SK-N-SH treated with all-trans-retinoic acid at 6 μM for 48 hours (cell line): ENCODE results near the gene WDR73.
"Not testable (repeated sequence)": the region's sequence is repeated elsewhere in the genome, so short reads cannot be mapped to it uniquely, and the experiment has no call there.

Experiments used
- ATAC-seq: fragments of 200-7000 bp; cut with Tn5 transposase; 3 replicates; pipeline ENCODE4 v1.9.1; 2020; ENCODE audit warnings: mild to moderate bottlenecking, moderate library complexity
- ARNTL ChIP-seq: fragments of 450-650 bp; formaldehyde crosslinking; IDR thresholded peaks from 2 replicates; pipeline ENCODE4 v1.5.0; 2020; ENCODE audit warnings: low read depth, mild to moderate bottlenecking, moderate library complexity, borderline replicate concordance
- BACH2 ChIP-seq: fragments of 250-450 bp; sonication (Bioruptor Pico); IDR thresholded peaks from 2 replicates; pipeline ENCODE4 v1.9.0; 2021; ENCODE audit warnings: mild to moderate bottlenecking, borderline replicate concordance
- CREB5 ChIP-seq: fragments of 250-450 bp; sonication (Bioruptor Pico); IDR thresholded peaks from 2 replicates; pipeline ENCODE4 v1.5.1; 2020; ENCODE audit warnings: low read depth, mild to moderate bottlenecking, moderate library complexity
- CSDC2 ChIP-seq: fragments of 250-450 bp; sonication (Bioruptor Pico); IDR thresholded peaks from 2 replicates; pipeline ENCODE4 v1.5.0; 2020; ENCODE audit warnings: mild to moderate bottlenecking, moderate library complexity
- CSRNP3 ChIP-seq: fragments of 250-450 bp; sonication (Bioruptor Pico); IDR thresholded peaks from 2 replicates; pipeline ENCODE4 v1.5.1; 2021; ENCODE audit warnings: mild to moderate bottlenecking, moderate library complexity
- ESRRG ChIP-seq: fragments of 250-450 bp; sonication (Bioruptor Pico); IDR thresholded peaks from 2 replicates; pipeline ENCODE4 v1.6.1; 2021; ENCODE audit warnings: mild to moderate bottlenecking
- GLIS3 ChIP-seq: fragments of 250-450 bp; sonication (Bioruptor Pico); IDR thresholded peaks from 2 replicates; pipeline ENCODE4 v1.5.0; 2020; ENCODE audit warnings: mild to moderate bottlenecking, moderate library complexity
- ISL1 ChIP-seq: fragments of 250-450 bp; sonication (Bioruptor Pico); IDR thresholded peaks from 2 replicates; pipeline ENCODE4 v2.1.2; 2022; ENCODE audit warnings: mild to moderate bottlenecking, moderate library complexity
- OSR1 ChIP-seq: fragments of 250-450 bp; sonication (Bioruptor Pico); IDR thresholded peaks from 2 replicates; pipeline ENCODE4 v1.8.0; 2022; ENCODE audit warnings: moderate library complexity, mild to moderate bottlenecking, inconsistent platforms
- POU6F1 ChIP-seq: fragments of 250-450 bp; sonication (Bioruptor Pico); IDR thresholded peaks from 2 replicates; pipeline ENCODE4 v1.8.0; 2021; ENCODE audit warnings: low read depth, mild to moderate bottlenecking, moderate library complexity, borderline replicate concordance
- PPARA ChIP-seq: fragments of 250-450 bp; sonication (Bioruptor Pico); IDR thresholded peaks from 2 replicates; pipeline ENCODE4 v1.5.0; 2020; ENCODE audit warnings: mild to moderate bottlenecking, borderline replicate concordance
- RARB ChIP-seq: fragments of 250-450 bp; sonication (Bioruptor Pico); IDR thresholded peaks from 2 replicates; pipeline ENCODE4 v1.8.0; 2021; ENCODE audit warnings: mild to moderate bottlenecking, moderate library complexity
- SNAI2 ChIP-seq: fragments of 250-450 bp; sonication (Bioruptor Pico); IDR thresholded peaks from 2 replicates; pipeline ENCODE4 v1.5.0; 2020; ENCODE audit warnings: mild to moderate bottlenecking, moderate library complexity
- TCF4 ChIP-seq: fragments of 250-450 bp; sonication (Bioruptor Pico); IDR thresholded peaks from 2 replicates; pipeline ENCODE4 v1.8.0; 2021; ENCODE audit warnings: mild to moderate bottlenecking, moderate library complexity, borderline replicate concordance
- ZC3H10 ChIP-seq: fragments of 250-450 bp; sonication (Bioruptor Pico); IDR thresholded peaks from 2 replicates; pipeline ENCODE4 v1.5.1; 2021; ENCODE audit warnings: mild to moderate bottlenecking, moderate library complexity
- ZFP3 ChIP-seq: fragments of 250-450 bp; sonication (Bioruptor Pico); IDR thresholded peaks from 2 replicates; pipeline ENCODE4 v1.5.0; 2020; ENCODE audit warnings: mild to moderate bottlenecking, moderate library complexity
- ZFP30 ChIP-seq: fragments of 450-650 bp; formaldehyde crosslinking; IDR thresholded peaks from 2 replicates; pipeline ENCODE4 v1.5.0; 2022; ENCODE audit warnings: mild to moderate bottlenecking, moderate library complexity
- ZNF565 ChIP-seq: fragments of 450-650 bp; formaldehyde crosslinking; conservative IDR thresholded peaks from 2 replicates; pipeline ENCODE4 v1.5.0; 2020; ENCODE audit warnings: low read depth, mild to moderate bottlenecking, moderate library complexity
- ZNF70 ChIP-seq: fragments of 450-650 bp; formaldehyde crosslinking; IDR thresholded peaks from 2 replicates; pipeline ENCODE4 v1.5.0; 2020; ENCODE audit warnings: mild to moderate bottlenecking, moderate library complexity

WDR73 gene

GRCh38 chr15:84697236-84697990 is 43.3 kb upstream of the WDR73 start:
- TF ChIP-seq ZNF70 (CRISPR knock-in tag) (no peak), ESRRG (no peak), ZFP30 (no peak), GLIS3 (CRISPR knock-in tag) (no peak), CSDC2 (CRISPR knock-in tag) (no peak), PPARA (CRISPR knock-in tag) (no peak), ZFP3 (CRISPR knock-in tag) (no peak)

GRCh38 chr15:84696757-84697156 is 42.7 kb upstream of the WDR73 start:
- TF ChIP-seq CREB5 (CRISPR knock-in tag) (no peak), ARNTL (CRISPR knock-in tag) (no peak), ZFP30 (no peak), OSR1 (CRISPR knock-in tag) (no peak), POU6F1 (no peak), SNAI2 (CRISPR knock-in tag) (no peak), PPARA (CRISPR knock-in tag) (no peak), ISL1 (CRISPR knock-in tag) (no peak), GLIS3 (CRISPR knock-in tag) (no peak), ESRRG (no peak), ZNF565 (no peak), ZNF70 (CRISPR knock-in tag) (no peak), BACH2 (CRISPR knock-in tag) (no peak)
- no peak for ATAC-seq

More at GRCh38 chr15:84697236-84697990, 43.3 kb upstream of the WDR73 start:
- ATAC-seq, result no peak

GRCh38 chr15:84690342-84690741 is 36.3 kb upstream of the WDR73 start:
- TF ChIP-seq CSDC2 (CRISPR knock-in tag) (no peak), ZC3H10 (CRISPR knock-in tag) (no peak), BACH2 (CRISPR knock-in tag) (no peak)
- no peak for ATAC-seq

GRCh38 chr15:84689858-84690257 is 35.8 kb upstream of the WDR73 start:
- ATAC-seq, result no peak
- TF ChIP-seq ZNF565 (no peak), GLIS3 (CRISPR knock-in tag) (no peak), BACH2 (CRISPR knock-in tag) (no peak), ZNF70 (CRISPR knock-in tag) (no peak), ZFP30 (no peak), ARNTL (CRISPR knock-in tag) (no peak), PPARA (CRISPR knock-in tag) (no peak), CSDC2 (CRISPR knock-in tag) (no peak), RARB (CRISPR knock-in tag) (no peak), ZC3H10 (CRISPR knock-in tag) (no peak), TCF4 (no peak), OSR1 (CRISPR knock-in tag) (no peak), CREB5 (CRISPR knock-in tag) (no peak), ISL1 (CRISPR knock-in tag) (no peak), CSRNP3 (no peak), ESRRG (no peak), ZFP3 (CRISPR knock-in tag) (no peak)

GRCh38 chr15:84686446-84686845 is 32.4 kb upstream of the WDR73 start:
- ATAC-seq, result not testable (repeated sequence)
